B cell (primary cell): ENCODE data around the gene PHF21A. TPM values are rescaled to one million over a fixed set of nuclear protein-coding genes. Genes with fewer than 3 reads are reported as not detected.

Experiments used
- ATAC-seq: fragments of 200-7000 bp; cut with Tn5 transposase; one replicate; pipeline ENCODE4 v1.10.0; 2021; ENCODE audit warnings: low read depth, mild to moderate bottlenecking, moderate number of reproducible peaks, moderate library complexity
- CTCF ChIA-PET: fragments of 350-600 bp; sonication (Branson Sonifier 250); formaldehyde crosslinking; loops from one replicate; lab custom pipeline; 2021; ENCODE audit warnings: antibody characterized with exemption, inconsistent platforms; lab: Charles Lee
- POLR2A ChIA-PET: fragments of 350-600 bp; sonication (Branson Sonifier 250); formaldehyde crosslinking; loops from one replicate; lab custom pipeline; 2021; ENCODE audit warnings: antibody characterized with exemption; lab: Charles Lee
- DNase-seq: peaks from one replicate; pipeline ENCODE4 v3.0.0; 2013
- H2AFZ ChIP-seq: 2 replicates; pipeline ENCODE4 v1.6.1; 2012; ENCODE audit warnings: mild to moderate bottlenecking, low read depth, low read length; ENCODE audit not compliant: insufficient read depth, poor library complexity, severe bottlenecking
- H3K27ac ChIP-seq, 2 donors: 1 replicate in 1 of 2; 2 replicates in 1 of 2; pipeline ENCODE4 v1.5.1; 2012 to 2013; ENCODE audit warnings: low read length in 2 of 2, mild to moderate bottlenecking in 2 of 2, moderate library complexity in 1 of 2
- H3K27me3 ChIP-seq, 4 experiments: fragments of 200-600 bp in 1 of 4; sonication (generic) in 1 of 4; replicated peaks in 1 of 4; 1 replicate in 2 of 4; 2 replicates in 2 of 4; pipeline versions ENCODE4 v1.6.1 to v1.7.0; 2013 to 2016; ENCODE audit warnings: low read length in 3 of 4, mild to moderate bottlenecking in 2 of 4, mixed read lengths in 1 of 4, moderate library complexity in 1 of 4; ENCODE audit not compliant: insufficient read depth in 4 of 4, control insufficient read depth in 3 of 4; ENCODE audit errors: control extremely low read depth in 1 of 4
- H3K36me3 ChIP-seq, 2 experiments: replicated peaks in 1 of 2; 1 replicate in 1 of 2; 2 replicates in 1 of 2; pipeline versions ENCODE4 v1.6.1 to v1.7.1; 2013; ENCODE audit warnings: low read length in 1 of 2; ENCODE audit not compliant: insufficient read depth in 2 of 2, control insufficient read depth in 1 of 2; ENCODE audit errors: control extremely low read depth in 1 of 2, extremely low read depth in 1 of 2
- H3K4me1 ChIP-seq, 2 donors: fragments of 200-600 bp in 1 of 2; sonication (generic) in 1 of 2; 1 replicate in 1 of 2; 2 replicates in 1 of 2; pipeline versions ENCODE4 v1.5.1 to v1.6.1; 2013 to 2017; ENCODE audit warnings: low read length in 2 of 2; ENCODE audit not compliant: control insufficient read depth in 2 of 2, insufficient read depth in 2 of 2
- H3K4me2 ChIP-seq: replicated peaks from 2 replicates; pipeline ENCODE3; 2012; ENCODE audit warnings: mild to moderate bottlenecking, low read depth, low read length; ENCODE audit not compliant: poor library complexity, severe bottlenecking
- H3K4me3 ChIP-seq, 5 experiments: fragments of 200-600 bp in 1 of 5; sonication (generic) in 1 of 5; 1 replicate in 3 of 5; 2 replicates in 2 of 5; pipeline versions ENCODE4 v1.5.1 to v1.7.0; 2011 to 2016; ENCODE audit warnings: low read length in 4 of 5, mild to moderate bottlenecking in 4 of 5, low read depth in 2 of 5, control low read depth in 1 of 5, moderate library complexity in 1 of 5; ENCODE audit not compliant: insufficient read depth in 1 of 5; ENCODE audit errors: control extremely low read depth in 1 of 5, extremely low read depth in 1 of 5
- H3K79me2 ChIP-seq: fragments of 200-600 bp; sonication (generic); one replicate; pipeline ENCODE4 v1.6.0; 2016; ENCODE audit warnings: low read length; ENCODE audit not compliant: control insufficient read depth, insufficient read depth
- H3K9ac ChIP-seq: fragments of 200-600 bp; sonication (generic); 2 replicates; pipeline ENCODE4 v1.6.1; 2017; ENCODE audit warnings: mild to moderate bottlenecking, low read length, moderate library complexity
- H3K9me3 ChIP-seq, 3 donors: one replicate each; pipeline versions ENCODE4 v1.6.1 to v1.7.1; 2013; ENCODE audit warnings: low read length in 2 of 3; ENCODE audit not compliant: control insufficient read depth in 2 of 3, insufficient read depth in 1 of 3; ENCODE audit errors: control extremely low read depth in 1 of 3
- H4K20me1 ChIP-seq: 2 replicates; pipeline ENCODE4 v1.6.0; 2012; ENCODE audit warnings: mild to moderate bottlenecking, low read length; ENCODE audit not compliant: insufficient read depth, control insufficient read depth, poor library complexity, severe bottlenecking
- H3K27ac Mint-ChIP-seq: one replicate; pipeline ENCODE4 v1.8.0; 2021; ENCODE audit warnings: mixed read lengths
- H3K27me3 Mint-ChIP-seq: one replicate; pipeline ENCODE4 v1.8.0; 2021; ENCODE audit warnings: mixed read lengths
- H3K4me1 Mint-ChIP-seq: one replicate; pipeline ENCODE4 v1.8.0; 2021; ENCODE audit warnings: mixed read lengths
- H3K4me3 Mint-ChIP-seq: one replicate; pipeline ENCODE4 v1.8.0; 2021; ENCODE audit warnings: mixed read lengths
- H3K9me3 Mint-ChIP-seq: one replicate; pipeline ENCODE4 v1.8.0; 2022; ENCODE audit warnings: mixed read lengths; ENCODE audit not compliant: insufficient read depth
- EZH2 ChIP-seq: IDR thresholded peaks from 2 replicates; pipeline ENCODE4 v1.6.1; 2012; ENCODE audit warnings: borderline replicate concordance, low read depth, mild to moderate bottlenecking, moderate library complexity, low read length; ENCODE audit not compliant: insufficient read depth, poor library complexity, severe bottlenecking
- WGBS: methylation state at CpG from one replicate; pipeline ENCODE4 v1.1.5; 2013; ENCODE audit warnings: missing lambda C conversion rate; ENCODE audit not compliant: insufficient coverage; 5-methylcytosine and 5-hydroxymethylcytosine counted together
- intact Hi-C: fragments of 100-400 bp; cut with micrococcal nuclease; formaldehyde crosslinking; loops from one replicate; pipeline ENCODE4 v1.10.0; 2022
- polyA plus RNA-seq: library from polyadenylated mRNA; depleted of rRNA; stranded (reverse); fragments of >200 nt; gene quantifications from 2 replicates; pipeline ENCODE4 v1.2.3, GENCODE V29; 2012
- total RNA-seq, 2 donors: library from RNA; stranded (reverse); fragments of 120-200 nt in 1 of 2; gene quantifications; 1 replicate in 1 of 2; 2 replicates in 1 of 2; pipeline versions ENCODE4 v1.2.3 to v1.2.4, GENCODE V29; 2013 to 2022
- TF ChIP-seq, protein P1 (sequence below): fragments of 200-600 bp; IDR thresholded peaks from one replicate; pipeline ENCODE4 v1.8.0; 2022; ENCODE audit warnings: antibody characterized with exemption, mild to moderate bottlenecking

The PHF21A gene
- total and polyA plus RNA-seq, 2 donors (not counting 1 experiment from before 2014, with no cell fraction given), result 41.9 to 103 TPM

DNA sequence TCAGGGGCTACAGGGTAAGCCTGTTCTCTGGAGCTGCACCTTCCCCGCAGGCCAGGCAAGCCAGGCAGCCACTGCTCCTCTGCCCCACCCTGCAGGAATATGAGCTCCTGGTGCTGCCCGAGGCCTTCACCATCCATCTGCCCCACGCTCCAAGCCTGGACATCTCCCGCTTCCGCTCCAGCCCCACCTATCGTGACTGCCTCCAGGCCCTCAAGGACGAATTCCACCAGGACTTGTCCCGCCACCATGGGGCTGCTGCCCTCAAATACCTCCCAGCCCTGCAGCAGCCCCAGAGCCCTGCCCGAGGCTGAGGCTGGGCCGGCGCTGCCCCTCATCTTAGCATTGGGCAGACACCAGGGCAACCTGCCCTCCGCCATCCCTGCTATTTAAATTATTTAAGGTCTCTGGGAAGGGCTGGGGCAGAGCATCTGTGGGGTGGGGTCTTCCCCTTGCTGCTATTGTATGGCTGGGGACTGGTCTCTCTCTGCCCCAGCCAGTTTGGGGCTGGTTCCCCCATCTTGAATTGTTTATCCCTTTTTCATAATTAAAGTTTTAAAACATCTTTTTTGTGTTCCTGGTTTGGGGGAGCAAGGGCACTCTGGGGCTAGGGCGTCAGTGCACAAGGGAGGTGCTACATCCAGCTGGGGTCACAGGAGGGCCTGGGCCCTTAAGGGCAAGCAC lies 192.6 kb downstream of the PHF21A start:
- peaks cover 37% of the 10 kb centered on the region for H4K20me1 ChIP-seq
- no peak overlapping the region for H3K9ac ChIP-seq
- TF ChIP-seq, protein P1, sequence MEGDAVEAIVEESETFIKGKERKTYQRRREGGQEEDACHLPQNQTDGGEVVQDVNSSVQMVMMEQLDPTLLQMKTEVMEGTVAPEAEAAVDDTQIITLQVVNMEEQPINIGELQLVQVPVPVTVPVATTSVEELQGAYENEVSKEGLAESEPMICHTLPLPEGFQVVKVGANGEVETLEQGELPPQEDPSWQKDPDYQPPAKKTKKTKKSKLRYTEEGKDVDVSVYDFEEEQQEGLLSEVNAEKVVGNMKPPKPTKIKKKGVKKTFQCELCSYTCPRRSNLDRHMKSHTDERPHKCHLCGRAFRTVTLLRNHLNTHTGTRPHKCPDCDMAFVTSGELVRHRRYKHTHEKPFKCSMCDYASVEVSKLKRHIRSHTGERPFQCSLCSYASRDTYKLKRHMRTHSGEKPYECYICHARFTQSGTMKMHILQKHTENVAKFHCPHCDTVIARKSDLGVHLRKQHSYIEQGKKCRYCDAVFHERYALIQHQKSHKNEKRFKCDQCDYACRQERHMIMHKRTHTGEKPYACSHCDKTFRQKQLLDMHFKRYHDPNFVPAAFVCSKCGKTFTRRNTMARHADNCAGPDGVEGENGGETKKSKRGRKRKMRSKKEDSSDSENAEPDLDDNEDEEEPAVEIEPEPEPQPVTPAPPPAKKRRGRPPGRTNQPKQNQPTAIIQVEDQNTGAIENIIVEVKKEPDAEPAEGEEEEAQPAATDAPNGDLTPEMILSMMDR, result no peak
- no peak for TF ChIP-seq EZH2
- ChIA-PET CTCF (interaction anchor here (1.1 to 11.4 kb wide), 4 partner anchors 8 to 78 kb away, joined by 3 to 98 read pairs (median 7); partner anchors contain the start of genes LARGE2 and PEX16), POLR2A (interaction anchor here (0.6 to 10.9 kb wide), 5 partner anchors 8 to 1471 kb away, joined by 3 to 162 read pairs (median 3); partner anchors contain the start of genes CRY2, LARGE2 and PEX16)
- Mint-ChIP-seq H3K4me1 (peaks cover 91% of the 10 kb centered on the region), H3K9me3 (no peaks in the 10 kb centered on the region), H3K4me3 (peak overlapping the region; percentile 59), H3K27ac (peak overlapping the region; percentile 90), H3K27me3 (no peaks in the 10 kb centered on the region)
- H3K4me2 ChIP-seq, result peak overlapping the region; percentile 91
- H3K27ac ChIP-seq, result peak overlapping the region; percentile 92 to 93
- H3K36me3 ChIP-seq, result peaks cover 0 to 43% of the 10 kb centered on the region in 2 experiments
- DNase-seq (peak; percentile 10), ATAC-seq (no peak)
- over 99% methylated on average over 11 of the region's 13 CpGs for WGBS
- peak overlapping the region in 3 of 5 experiments; percentile 23 to 95 (median 90) for H3K4me3 ChIP-seq
- no peaks in the 10 kb centered on the region for H3K9me3 ChIP-seq
- H3K27me3 ChIP-seq, result no peaks in the 10 kb centered on the region
- peaks cover 61 to 83% of the 10 kb centered on the region in 2 donors for H3K4me1 ChIP-seq
- no peak overlapping the region for H2AFZ ChIP-seq
- intact Hi-C loops, result no loop called here
- H3K79me2 ChIP-seq, result peaks cover 96% of the 10 kb centered on the region
